K562 (cell line): ENCODE data around the gene HPS3. TPM values are rescaled to one million over a fixed set of nuclear protein-coding genes. Genes with fewer than 3 reads are reported as not detected.

ENCODE experiments used
- ATF7 ChIP-seq: fragments of 450-650 bp; IDR thresholded peaks from 2 replicates; pipeline ENCODE4 v1.7.1; 2014; ENCODE audit warnings: mild to moderate bottlenecking, moderate library complexity
- HDAC8 ChIP-seq: fragments of 450-650 bp; IDR thresholded peaks from 2 replicates; pipeline ENCODE4 v1.6.1; 2016; ENCODE audit warnings: mild to moderate bottlenecking, missing genetic modification characterization, moderate library complexity, missing compliant biosample characterization
- KDM4B ChIP-seq, 2 experiments: fragments of 450-650 bp in 1 of 2; sonication (generic) in 1 of 2; IDR thresholded peaks; 2 replicates each; pipeline ENCODE4 v1.6.1; 2016 to 2017; ENCODE audit warnings: borderline replicate concordance in 2 of 2, antibody characterized with exemption in 1 of 2, low read depth in 1 of 2, mild to moderate bottlenecking in 1 of 2
- KHSRP ChIP-seq: fragments of 450-650 bp; IDR thresholded peaks from 2 replicates; pipeline ENCODE4 v1.6.1; 2017
- L3MBTL2 ChIP-seq: fragments of 450-650 bp; IDR thresholded peaks from 2 replicates; pipeline ENCODE4 v1.6.1; 2016; ENCODE audit warnings: mild to moderate bottlenecking, moderate library complexity
- MTA2 ChIP-seq: fragments of 450-650 bp; IDR thresholded peaks from 2 replicates; pipeline ENCODE4 v1.6.1; 2016; ENCODE audit warnings: low read depth
- POLR3A ChIP-seq: IDR thresholded peaks from 2 replicates; pipeline ENCODE4 v1.6.1; 2011; ENCODE audit warnings: borderline replicate concordance, mild to moderate bottlenecking, moderate library complexity; ENCODE audit not compliant: insufficient read length, insufficient read depth; ENCODE audit errors: extremely low read depth
- SLC30A9 ChIP-seq: fragments of 250-450 bp; sonication (Bioruptor Pico); IDR thresholded peaks from 2 replicates; pipeline ENCODE4 v1.8.0; 2022; ENCODE audit warnings: mild to moderate bottlenecking, moderate library complexity
- SOX6 ChIP-seq: fragments of 450-650 bp; IDR thresholded peaks from 2 replicates; pipeline ENCODE4 v1.6.1; 2014; ENCODE audit warnings: mild to moderate bottlenecking
- SP2 ChIP-seq: IDR thresholded peaks from 2 replicates; pipeline ENCODE4 v1.6.1; 2011; ENCODE audit warnings: mild to moderate bottlenecking, low read depth, low read length, moderate library complexity; ENCODE audit not compliant: poor library complexity, severe bottlenecking; ENCODE audit errors: extremely low read depth
- SRSF1 ChIP-seq: fragments of 200-400 bp; formaldehyde crosslinking; IDR thresholded peaks from 2 replicates; pipeline ENCODE4 v1.6.1; 2017; ENCODE audit warnings: mild to moderate bottlenecking, low read depth, low read length, moderate library complexity
- TAF9B ChIP-seq: fragments of 450-650 bp; IDR thresholded peaks from 2 replicates; pipeline ENCODE4 v1.6.1; 2018; ENCODE audit warnings: mild to moderate bottlenecking; ENCODE audit not compliant: partially characterized antibody
- TBP ChIP-seq: optimal IDR thresholded peaks from 2 replicates; pipeline ENCODE3; 2011; ENCODE audit warnings: low read depth, low read length, improper control_type of control experiment
- TEAD4 ChIP-seq, 2 experiments: sonication (generic) in 1 of 2; formaldehyde crosslinking in 1 of 2; IDR thresholded peaks; 2 replicates each; pipeline versions ENCODE4 v1.6.1 to v1.8.0; 2012 to 2022; ENCODE audit warnings: borderline replicate concordance in 1 of 2, inconsistent platforms in 1 of 2, low read length in 1 of 2, mild to moderate bottlenecking in 1 of 2, missing genetic modification reagents in 1 of 2
- U2AF1 ChIP-seq: fragments of 200-400 bp; formaldehyde crosslinking; optimal IDR thresholded peaks from 2 replicates; pipeline ENCODE3; 2017; ENCODE audit warnings: mild to moderate bottlenecking, low read depth, low read length, moderate library complexity
- ZNF175 ChIP-seq: fragments of 200-800 bp; sonication (Bioruptor generic); IDR thresholded peaks from 2 replicates; pipeline ENCODE4 v1.6.1; 2016; ENCODE audit warnings: low read depth, mild to moderate bottlenecking, missing genetic modification characterization, missing compliant biosample characterization
- ZNF282 ChIP-seq: sonication (generic); formaldehyde crosslinking; IDR thresholded peaks from 2 replicates; pipeline ENCODE4 v1.8.1; 2023; ENCODE audit warnings: missing genetic modification reagents
- ZNF76 ChIP-seq: fragments of 250-450 bp; sonication (Bioruptor Pico); IDR thresholded peaks from 2 replicates; pipeline ENCODE4 v1.4.0; 2020; ENCODE audit warnings: mild to moderate bottlenecking, moderate library complexity, borderline replicate concordance
- ZNF764 ChIP-seq: fragments of 250-450 bp; sonication (Bioruptor Pico); IDR thresholded peaks from 2 replicates; pipeline ENCODE4 v1.4.0; 2020; ENCODE audit warnings: low read depth, mild to moderate bottlenecking, moderate library complexity
- polyA plus RNA-seq, 8 experiments: library from polyadenylated mRNA; depleted of rRNA in 4 of 8; stranded (reverse) in 5 of 8; unstranded in 3 of 8; fragments of >200 nt; fragmentation: Nextera tagmentation in 2 of 8; fragmentation: Illumina TruSeq in 1 of 8; extraction: Ambion mirVana in 2 of 8; extraction: Trizol in 1 of 8; gene quantifications; 2 replicates each; pipeline versions ENCODE4 v1.2.1 to v1.2.3, GENCODE V29; 2011 to 2014; ENCODE audit warnings: inconsistent platforms in 1 of 8, missing spikeins in 1 of 8
- total RNA-seq, 7 experiments: library from RNA; depleted of rRNA in 6 of 7; stranded (reverse); fragments of >200 nt in 6 of 7; fragmentation: Illumina TruSeq in 2 of 7; extraction: Trizol in 2 of 7; gene quantifications; 2 replicates each; pipeline versions ENCODE4 v1.2.1 to v1.2.3, GENCODE V29; 2011 to 2021; ENCODE audit warnings: low replicate concordance in 1 of 7
- TF ChIP-seq, protein P1 (sequence below): fragments of 450-650 bp; formaldehyde crosslinking; IDR thresholded peaks from 2 replicates; pipeline ENCODE4 v1.4.0; 2022; ENCODE audit warnings: mild to moderate bottlenecking, moderate library complexity
- TF ChIP-seq, protein P2 (sequence below): fragments of 450-650 bp; IDR thresholded peaks from 2 replicates; pipeline ENCODE4 v1.6.1; 2016; ENCODE audit warnings: antibody characterized with exemption
- TF ChIP-seq, protein P3 (sequence below): fragments of 200-800 bp; sonication (Bioruptor generic); IDR thresholded peaks from 2 replicates; pipeline ENCODE4 v1.6.1; 2017; ENCODE audit warnings: missing genetic modification characterization, missing compliant biosample characterization
- TF ChIP-seq, protein P4 (sequence below): fragments of 250-450 bp; sonication (Bioruptor Pico); IDR thresholded peaks from 2 replicates; pipeline ENCODE4 v1.4.0; 2020; ENCODE audit warnings: mild to moderate bottlenecking, moderate library complexity
- TF ChIP-seq, protein P5 (sequence below): fragments of 250-450 bp; sonication (Bioruptor Pico); IDR thresholded peaks from 2 replicates; pipeline ENCODE4 v1.9.0; 2021; ENCODE audit warnings: mild to moderate bottlenecking

HPS3 gene
- total and polyA plus RNA-seq, 9 of the 15 experiments (the other 6 are each of a cell fraction or from before 2014, with no cell fraction given) = 1.2 to 11.3 (median 7.6) TPM

DNA sequence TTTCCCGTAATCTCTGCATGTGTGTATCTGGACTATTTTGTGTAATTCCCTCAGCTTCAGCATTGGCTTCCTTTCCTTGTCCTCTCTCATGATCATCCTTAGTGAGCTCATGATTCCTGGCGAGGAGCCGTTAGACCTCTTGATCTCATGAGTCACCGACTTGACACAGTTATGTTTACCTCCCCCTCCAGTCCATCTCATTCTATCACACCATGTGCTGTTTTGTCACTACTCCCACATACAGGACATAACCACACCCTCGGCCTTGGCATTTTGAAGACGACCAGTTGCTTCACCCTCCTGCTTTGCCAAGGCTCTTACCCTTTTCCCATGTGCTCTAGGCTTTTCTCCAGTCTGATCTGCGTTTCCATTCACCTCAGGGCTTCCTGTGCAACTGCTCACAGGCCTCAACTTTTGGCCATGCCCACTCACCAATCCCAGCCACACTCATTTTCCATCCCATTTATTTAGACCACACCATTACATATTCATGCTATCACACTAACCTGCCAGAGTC lies 50.7 kb downstream of the HPS3 start (continued):
- TF ChIP-seq TEAD4 (IDR thresholded peaks at IDR 0.05; ENCODE audit: low read length) (peak; percentile 64), TEAD4 (CRISPR knock-in tag; IDR thresholded peaks at IDR 0.05; ENCODE audit: borderline replicate concordance) (no peak), SOX6 (peak; percentile 68), SRSF1 (no peak), U2AF1 (no peak), HDAC8 (tag) (peak; percentile 74; the same call in 1 of the 2 replicates), ZNF282 (CRISPR knock-in tag) (no peak), POLR3A (no peak), SP2 (no peak), ZNF76 (no peak), ZNF175 (peak; percentile 85; the same call in 1 of the 2 replicates), MTA2 (peak; percentile 48; the same call in 1 of the 2 replicates), TBP (no peak), TAF9B (peak; percentile 20), L3MBTL2 (peak; percentile 98), KDM4B (IDR thresholded peaks at IDR 0.05; ENCODE audit: borderline replicate concordance in 2 of 2, low read depth in 1 of 2) (no peak), KHSRP (no peak), SLC30A9 (CRISPR knock-in tag) (no peak), ATF7 (peak; percentile 77; the same call in 1 of the 2 replicates), ZNF764 (CRISPR knock-in tag) (no peak)
- TF ChIP-seq, protein P1, sequence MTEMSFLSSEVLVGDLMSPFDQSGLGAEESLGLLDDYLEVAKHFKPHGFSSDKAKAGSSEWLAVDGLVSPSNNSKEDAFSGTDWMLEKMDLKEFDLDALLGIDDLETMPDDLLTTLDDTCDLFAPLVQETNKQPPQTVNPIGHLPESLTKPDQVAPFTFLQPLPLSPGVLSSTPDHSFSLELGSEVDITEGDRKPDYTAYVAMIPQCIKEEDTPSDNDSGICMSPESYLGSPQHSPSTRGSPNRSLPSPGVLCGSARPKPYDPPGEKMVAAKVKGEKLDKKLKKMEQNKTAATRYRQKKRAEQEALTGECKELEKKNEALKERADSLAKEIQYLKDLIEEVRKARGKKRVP = peak; percentile 46; the same call in 1 of the 2 replicates
- TF ChIP-seq, protein P2, sequence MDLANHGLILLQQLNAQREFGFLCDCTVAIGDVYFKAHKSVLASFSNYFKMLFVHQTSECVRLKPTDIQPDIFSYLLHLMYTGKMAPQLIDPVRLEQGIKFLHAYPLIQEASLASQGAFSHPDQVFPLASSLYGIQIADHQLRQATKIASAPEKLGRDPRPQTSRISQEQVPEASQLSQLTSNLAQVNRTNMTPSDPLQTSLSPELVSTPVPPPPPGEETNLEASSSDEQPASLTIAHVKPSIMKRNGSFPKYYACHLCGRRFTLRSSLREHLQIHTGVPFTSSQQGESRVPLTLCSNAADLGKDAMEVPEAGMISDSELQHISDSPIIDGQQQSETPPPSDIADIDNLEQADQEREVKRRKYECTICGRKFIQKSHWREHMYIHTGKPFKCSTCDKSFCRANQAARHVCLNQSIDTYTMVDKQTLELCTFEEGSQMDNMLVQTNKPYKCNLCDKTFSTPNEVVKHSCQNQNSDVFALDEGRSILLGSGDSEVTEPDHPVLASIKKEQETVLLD = peak; percentile 45; the same call in 1 of the 2 replicates
- TF ChIP-seq, protein P3, sequence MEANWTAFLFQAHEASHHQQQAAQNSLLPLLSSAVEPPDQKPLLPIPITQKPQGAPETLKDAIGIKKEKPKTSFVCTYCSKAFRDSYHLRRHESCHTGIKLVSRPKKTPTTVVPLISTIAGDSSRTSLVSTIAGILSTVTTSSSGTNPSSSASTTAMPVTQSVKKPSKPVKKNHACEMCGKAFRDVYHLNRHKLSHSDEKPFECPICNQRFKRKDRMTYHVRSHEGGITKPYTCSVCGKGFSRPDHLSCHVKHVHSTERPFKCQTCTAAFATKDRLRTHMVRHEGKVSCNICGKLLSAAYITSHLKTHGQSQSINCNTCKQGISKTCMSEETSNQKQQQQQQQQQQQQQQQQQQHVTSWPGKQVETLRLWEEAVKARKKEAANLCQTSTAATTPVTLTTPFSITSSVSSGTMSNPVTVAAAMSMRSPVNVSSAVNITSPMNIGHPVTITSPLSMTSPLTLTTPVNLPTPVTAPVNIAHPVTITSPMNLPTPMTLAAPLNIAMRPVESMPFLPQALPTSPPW (CRISPR knock-in tag) = peak; percentile 53; the same call in 1 of the 2 replicates
- TF ChIP-seq, protein P4, sequence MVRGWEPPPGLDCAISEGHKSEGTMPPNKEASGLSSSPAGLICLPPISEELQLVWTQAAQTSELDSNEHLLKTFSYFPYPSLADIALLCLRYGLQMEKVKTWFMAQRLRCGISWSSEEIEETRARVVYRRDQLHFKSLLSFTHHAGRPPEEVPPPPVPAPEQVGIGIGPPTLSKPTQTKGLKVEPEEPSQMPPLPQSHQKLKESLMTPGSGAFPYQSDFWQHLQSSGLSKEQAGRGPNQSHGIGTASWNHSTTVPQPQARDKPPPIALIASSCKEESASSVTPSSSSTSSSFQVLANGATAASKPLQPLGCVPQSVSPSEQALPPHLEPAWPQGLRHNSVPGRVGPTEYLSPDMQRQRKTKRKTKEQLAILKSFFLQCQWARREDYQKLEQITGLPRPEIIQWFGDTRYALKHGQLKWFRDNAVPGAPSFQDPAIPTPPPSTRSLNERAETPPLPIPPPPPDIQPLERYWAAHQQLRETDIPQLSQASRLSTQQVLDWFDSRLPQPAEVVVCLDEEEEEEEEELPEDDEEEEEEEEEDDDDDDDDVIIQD (CRISPR knock-in tag) = no peak
- TF ChIP-seq, protein P5, sequence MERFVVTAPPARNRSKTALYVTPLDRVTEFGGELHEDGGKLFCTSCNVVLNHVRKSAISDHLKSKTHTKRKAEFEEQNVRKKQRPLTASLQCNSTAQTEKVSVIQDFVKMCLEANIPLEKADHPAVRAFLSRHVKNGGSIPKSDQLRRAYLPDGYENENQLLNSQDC (CRISPR knock-in tag) = no peak
